HCT116 (cell line): ENCODE results near the gene RXFP1. TPM values are rescaled to one million over a fixed set of nuclear protein-coding genes. Genes with fewer than 3 reads are reported as not detected.

ENCODE experiments used
- ATAC-seq: fragments of 200-7000 bp; cut with Tn5 transposase; 2 replicates; pipeline ENCODE4 v1.9.1; 2020; ENCODE audit warnings: mild to moderate bottlenecking, moderate library complexity
- BruUV-seq: library from RNA; stranded (reverse); fragments of 400-500 nt; replicated peaks from 2 replicates; lab custom pipeline; 2021; lab: Mats Ljungman, UMichigan
- CTCF ChIA-PET: fragments of 300-600 bp; sonication (Branson Sonifier 250); formaldehyde crosslinking; loops from one replicate; lab custom pipeline; 2021; ENCODE audit warnings: antibody characterized with exemption; lab: Charles Lee
- POLR2A ChIA-PET: fragments of 300-600, 350-600 bp; sonication (Branson Sonifier 250); formaldehyde crosslinking; loops from one replicate; lab custom pipeline; 2021; ENCODE audit warnings: antibody characterized with exemption; lab: Charles Lee
- RAD21 ChIA-PET, 2 experiments: fragments of 300-600 bp; sonication (Branson Sonifier 250); formaldehyde crosslinking; loops; one replicate each; lab custom pipeline; 2023; ENCODE audit warnings: low total read pairs in 2 of 2; ENCODE audit not compliant: uncharacterized antibody in 2 of 2, unreplicated experiment in 2 of 2, low non-redundant PET in 1 of 2; lab: Charles Lee
- DNase-seq: peaks from one replicate; pipeline ENCODE4 v3.0.0-alpha.2; 2010; ENCODE audit warnings: low read depth, low spot score
- H2AFZ ChIP-seq: fragments of 200-600 bp; shearing (Covaris generic), sonication (generic); 2 replicates; pipeline ENCODE4 v1.6.1; 2017; ENCODE audit warnings: low read depth, mixed run types, mixed read lengths, antibody characterized with exemption, low read length; ENCODE audit not compliant: poor library complexity, severe bottlenecking
- H3K27ac ChIP-seq: 2 replicates; pipeline ENCODE4 v1.5.1; 2012; ENCODE audit warnings: low read depth, low read length
- H3K27me3 ChIP-seq: fragments of 200-600 bp; sonication (generic); 2 replicates; pipeline ENCODE4 v1.6.1; 2016; ENCODE audit warnings: mixed run types, low read length, mixed read lengths; ENCODE audit not compliant: insufficient read depth
- H3K36me3 ChIP-seq, 2 experiments: fragments of 200-500 bp in 1 of 2; fragments of 200-600 bp in 1 of 2; sonication (Bioruptor generic) in 1 of 2; sonication (generic) in 1 of 2; 2 replicates each; pipeline versions ENCODE4 v1.5.1 to v1.6.1; 2014 to 2016; ENCODE audit warnings: low read length in 2 of 2, inconsistent platforms in 1 of 2, mixed read lengths in 1 of 2, mixed run types in 1 of 2; ENCODE audit not compliant: insufficient read depth in 2 of 2, control insufficient read depth in 1 of 2
- H3K4me1 ChIP-seq, 2 experiments: fragments of 200-600 bp in 1 of 2; sonication (generic) in 1 of 2; 2 replicates each; pipeline versions ENCODE4 v1.5.1 to v1.6.1; 2012 to 2017; ENCODE audit warnings: low read length in 2 of 2, inconsistent platforms in 1 of 2, mild to moderate bottlenecking in 1 of 2, mixed read lengths in 1 of 2, mixed run types in 1 of 2, moderate library complexity in 1 of 2; ENCODE audit not compliant: insufficient read depth in 2 of 2, control insufficient read depth in 1 of 2
- H3K4me2 ChIP-seq: fragments of 200-600 bp; sonication (generic); 2 replicates; pipeline ENCODE4 v1.6.1; 2017; ENCODE audit warnings: mixed run types, low read length, mixed read lengths
- H3K4me3 ChIP-seq, 2 experiments: fragments of 200-600 bp in 1 of 2; sonication (generic) in 1 of 2; replicated peaks in 1 of 2; 2 replicates each; pipeline ENCODE4 v1.5.1; 2011 to 2016; ENCODE audit warnings: low read length in 2 of 2, control low read depth in 1 of 2, low read depth in 1 of 2, mild to moderate bottlenecking in 1 of 2, mixed read lengths in 1 of 2, mixed run types in 1 of 2
- H3K79me2 ChIP-seq: fragments of 200-600 bp; sonication (generic); 2 replicates; pipeline ENCODE4 v1.6.1; 2017; ENCODE audit warnings: mild to moderate bottlenecking, mixed run types, low read length, moderate library complexity, mixed read lengths; ENCODE audit not compliant: insufficient read depth
- H3K9ac ChIP-seq: fragments of 200-600 bp; sonication (generic); 2 replicates; pipeline ENCODE4 v1.6.1; 2016; ENCODE audit warnings: low read length, mixed read lengths
- H3K9me2 ChIP-seq: fragments of 200-600 bp; sonication (generic), shearing (Covaris generic); 2 replicates; pipeline ENCODE4 v1.6.1; 2017; ENCODE audit warnings: mixed run types, mild to moderate bottlenecking, moderate library complexity; ENCODE audit not compliant: insufficient read depth
- H3K9me3 ChIP-seq, 2 experiments: fragments of 200-500 bp in 1 of 2; fragments of 200-600 bp in 1 of 2; sonication (Bioruptor generic) in 1 of 2; sonication (generic) in 1 of 2; 2 replicates each; pipeline ENCODE4 v1.6.1; 2014 to 2017; ENCODE audit warnings: low read length in 2 of 2, mixed read lengths in 2 of 2, inconsistent platforms in 1 of 2, low read depth in 1 of 2, mild to moderate bottlenecking in 1 of 2, mixed run types in 1 of 2, moderate library complexity in 1 of 2; ENCODE audit not compliant: control insufficient read depth in 1 of 2, insufficient read depth in 1 of 2
- H4K20me1 ChIP-seq: fragments of 200-600 bp; sonication (generic), shearing (Covaris generic); 2 replicates; pipeline ENCODE4 v1.6.1; 2017; ENCODE audit warnings: mixed run types, mild to moderate bottlenecking, moderate library complexity; ENCODE audit not compliant: insufficient read depth
- ATF3 ChIP-seq: IDR thresholded peaks from 2 replicates; pipeline ENCODE4 v1.6.1; 2012
- CBX3 ChIP-seq: IDR thresholded peaks from 2 replicates; pipeline ENCODE4 v1.6.1; 2012; ENCODE audit warnings: low read depth
- CEBPB ChIP-seq: IDR thresholded peaks from 2 replicates; pipeline ENCODE4 v1.6.1; 2012; ENCODE audit warnings: low read depth
- CTCF ChIP-seq, 3 experiments: fragments of 200-600 bp in 1 of 3; sonication (generic) in 1 of 3; IDR thresholded peaks in 2 of 3; conservative IDR thresholded peaks in 1 of 3; 2 replicates each; pipeline ENCODE4 v1.5.1; 2012 to 2017; ENCODE audit warnings: low read depth in 2 of 3, low read length in 2 of 3, antibody characterized with exemption in 1 of 3, borderline replicate concordance in 1 of 3, control low read depth in 1 of 3, mild to moderate bottlenecking in 1 of 3, mixed read lengths in 1 of 3, mixed run types in 1 of 3, moderate library complexity in 1 of 3; ENCODE audit not compliant: insufficient read depth in 1 of 3
- EGR1 ChIP-seq: IDR thresholded peaks from 2 replicates; pipeline ENCODE4 v1.6.1; 2012; ENCODE audit warnings: low read depth
- ELF1 ChIP-seq: IDR thresholded peaks from 2 replicates; pipeline ENCODE4 v1.6.1; 2012; ENCODE audit warnings: low read depth, borderline replicate concordance
- EZH2 ChIP-seq: fragments of 200-600 bp; sonication (generic); IDR thresholded peaks from 2 replicates; pipeline ENCODE4 v1.6.1; 2017; ENCODE audit warnings: antibody characterized with exemption, mixed run types
- EZH2phosphoT487 ChIP-seq: fragments of 200-600 bp; IDR thresholded peaks from 2 replicates; pipeline ENCODE4 v1.6.1; 2018; ENCODE audit warnings: antibody characterized with exemption, borderline replicate concordance
- MAX ChIP-seq: IDR thresholded peaks from 2 replicates; pipeline ENCODE4 v1.6.1; 2012
- POLR2A ChIP-seq: IDR thresholded peaks from 2 replicates; pipeline ENCODE4 v1.7.0; 2011; ENCODE audit warnings: borderline replicate concordance; ENCODE audit not compliant: insufficient read depth, insufficient read length; ENCODE audit errors: extremely low read depth
- POLR2AphosphoS5 ChIP-seq: IDR thresholded peaks from 2 replicates; pipeline ENCODE4 v1.6.1; 2011; ENCODE audit warnings: mild to moderate bottlenecking, low read depth, low read length, moderate library complexity
- REST ChIP-seq: IDR thresholded peaks from 2 replicates; pipeline ENCODE4 v1.6.1; 2012; ENCODE audit warnings: low read depth
- SIN3A ChIP-seq: IDR thresholded peaks from 2 replicates; pipeline ENCODE4 v1.6.1; 2012; ENCODE audit warnings: low read depth
- SP1 ChIP-seq: IDR thresholded peaks from 2 replicates; pipeline ENCODE4 v1.6.1; 2012; ENCODE audit warnings: low read depth
- TCF7L2 ChIP-seq: IDR thresholded peaks from 2 replicates; pipeline ENCODE4 v1.7.0; 2011; ENCODE audit warnings: borderline replicate concordance, inconsistent platforms; ENCODE audit not compliant: insufficient read depth, insufficient read length; ENCODE audit errors: extremely low read depth
- YY1 ChIP-seq: IDR thresholded peaks from 2 replicates; pipeline ENCODE4 v1.6.1; 2011; ENCODE audit warnings: low read length, low read depth, moderate library complexity, mild to moderate bottlenecking; ENCODE audit not compliant: insufficient replicate concordance; ENCODE audit errors: extremely low read depth
- ZBTB33 ChIP-seq: IDR thresholded peaks from 2 replicates; pipeline ENCODE4 v1.6.1; 2011; ENCODE audit warnings: mild to moderate bottlenecking, low read length, moderate library complexity; ENCODE audit not compliant: insufficient replicate concordance; ENCODE audit errors: extremely low read depth
- ZFX ChIP-seq: fragments of 450-650 bp; IDR thresholded peaks from 2 replicates; pipeline ENCODE4 v1.6.1; 2017
- ZNF274 ChIP-seq: fragments of 200-500 bp; sonication (Bioruptor generic); IDR thresholded peaks from 2 replicates; pipeline ENCODE4 v1.6.1; 2014; ENCODE audit warnings: mild to moderate bottlenecking, low read depth, low read length, inconsistent platforms
- intact Hi-C: fragments of 100-400 bp; cut with micrococcal nuclease; formaldehyde crosslinking; loops from 2 replicates; pipeline ENCODE4 v1.10.0; 2022
- total RNA-seq: library from RNA; stranded (reverse); gene quantifications from one replicate; pipeline ENCODE4 v1.2.1, GENCODE V29; 2021; ENCODE audit not compliant: unreplicated experiment

The RXFP1 gene
- total RNA-seq, 1 experiment from 2014 or later: not detected

- POLR2A ChIA-PET: no interaction called here
- Histone ChIP-seq H3K9me3 (no peaks in the 10 kb centered on the region), H3K4me2 (no peak overlapping the region), H3K4me1 (peaks cover 0 to 10% of the 10 kb centered on the region in 2 experiments; a peak in 1 of 4 replicates), H3K9ac (no peak overlapping the region), H4K20me1 (no peaks in the 10 kb centered on the region), H3K4me3 (no peak overlapping the region), H3K27me3 (no peaks in the 10 kb centered on the region), H3K27ac (no peak overlapping the region), H3K9me2 (no peaks in the 10 kb centered on the region), H3K36me3 (no peaks in the 10 kb centered on the region), H2AFZ (no peak overlapping the region), H3K79me2 (no peaks in the 10 kb centered on the region)
- DNase-seq (no peak), ATAC-seq (no peak)
- TF ChIP-seq EZH2phosphoT487: no peak
- TF ChIP-seq EZH2: no peak
- no peak for TF ChIP-seq ZFX
- TF ChIP-seq CTCF (IDR thresholded peaks at IDR 0.05 in 2 of 3, conservative IDR thresholded peaks at IDR 0.05 in 1 of 3; ENCODE audit: borderline replicate concordance in 1 of 3, insufficient read depth in 1 of 3, low read depth in 2 of 3, low read length in 2 of 3): no peak
- no peak for TF ChIP-seq TCF7L2
- TF ChIP-seq ZNF274: no peak
- no peak for TF ChIP-seq POLR2AphosphoS5
- no peak for TF ChIP-seq YY1
- no peak for TF ChIP-seq EGR1
- no peak for TF ChIP-seq SP1
- no peak for TF ChIP-seq CBX3
- no peak for TF ChIP-seq ATF3
- no peak for TF ChIP-seq MAX
- TF ChIP-seq SIN3A: no peak
- TF ChIP-seq ELF1: no peak
- no peak for TF ChIP-seq POLR2A
- TF ChIP-seq ZBTB33: no peak
- no peak for TF ChIP-seq REST
- TF ChIP-seq CEBPB: no peak
- RAD21 ChIA-PET: no interaction called here
- CTCF ChIA-PET: no interaction called here
- intact Hi-C loops: no loop called here
- no TSS peak for BruUV-seq
Measured at GRCh38 chr4:158538911-158539310, 17.2 kb downstream of the RXFP1 start.
